ENCODE data around the gene LYSMD2. TPM values are rescaled to one million over a fixed set of nuclear protein-coding genes. Genes with fewer than 3 reads are reported as not detected.

LYSMD2 gene
- total RNA-seq, 4 donors from 2014 or later = 5.8 to 16.1 (median 10.6) TPM

- H3K36me3 ChIP-seq = no peaks in the 10 kb centered on the region
- ATAC-seq (no peak), DNase-seq (peak; percentile 13 to 22)
- no peak within 1 kb of the TSS for H3K27ac ChIP-seq
- in situ Hi-C loops (cut with MboI; ENCODE audit: low sequenced_read_pairs in 4 of 4) = no loop called here
- TF ChIP-seq CTCF (IDR thresholded peaks at IDR 0.05 in 4 of 5, conservative IDR thresholded peaks at IDR 0.05 in 1 of 5) (no peak), POLR2A (IDR thresholded peaks at IDR 0.05) (no peak)
- H3K4me3 ChIP-seq = no peak within 1 kb of the TSS
- intact Hi-C loops (cut with DNase I; ENCODE audit: low total_unique reads) = no loop called here
- no peaks in the 10 kb centered on the region for H3K9me3 ChIP-seq
- H3K4me1 ChIP-seq = peaks cover 0 to 2% of the 10 kb centered on the region in 2 donors
- H3K27me3 ChIP-seq = peaks cover 13 to 31% (median 20%) of the 10 kb centered on the region in 3 donors
Observed at GRCh38 chr15:51681303-51681963, 56.0 kb downstream of the LYSMD2 start, which contains the start of gene SCG3. Gene SCG3, plus strand, starts transcription at chr15:51681503. Its CDS starts 253 bp downstream, at chr15:51681756.

GRCh38 chr15:51680321-51680720 is 57.1 kb downstream of the LYSMD2 start:
- no peak for TF ChIP-seq POLR2A (IDR thresholded peaks at IDR 0.05)
- peaks cover 13 to 31% (median 20%) of the 10 kb centered on the region in 3 donors for H3K27me3 ChIP-seq

GRCh38 chr15:51678096-51678495 is 59.4 kb downstream of the LYSMD2 start:
- intact Hi-C loops (cut with DNase I; ENCODE audit: low total_unique reads) = no loop called here
- Histone ChIP-seq H3K9me3 (no peaks in the 10 kb centered on the region), H3K36me3 (no peaks in the 10 kb centered on the region), H3K27ac (no peak overlapping the region), H3K4me3 (no peak overlapping the region), H3K4me1 (peaks cover 0 to 2% of the 10 kb centered on the region in 2 donors), H3K27me3 (peaks cover 13 to 22% (median 14%) of the 10 kb centered on the region in 3 donors)
- ATAC-seq (no peak), DNase-seq (no peak)
- TF ChIP-seq CTCF (IDR thresholded peaks at IDR 0.05 in 4 of 5, conservative IDR thresholded peaks at IDR 0.05 in 1 of 5) (no peak), POLR2A (IDR thresholded peaks at IDR 0.05) (no peak)
- in situ Hi-C loops (cut with MboI; ENCODE audit: low sequenced_read_pairs in 4 of 4) = no loop called here

More at GRCh38 chr15:51680321-51680720, 57.1 kb downstream of the LYSMD2 start:
- intact Hi-C loops (cut with DNase I; ENCODE audit: low total_unique reads) (no loop called here), in situ Hi-C loops (cut with MboI; ENCODE audit: low sequenced_read_pairs in 4 of 4) (no loop called here)
- H3K4me1 ChIP-seq = peaks cover 0 to 2% of the 10 kb centered on the region in 2 donors
- no peak overlapping the region for H3K27ac ChIP-seq
- H3K4me3 ChIP-seq = no peak overlapping the region
- no peaks in the 10 kb centered on the region for H3K36me3 ChIP-seq
- DNase-seq (no peak), ATAC-seq (no peak)
- no peaks in the 10 kb centered on the region for H3K9me3 ChIP-seq

- no peak for ATAC-seq
- peaks cover 0 to 2% of the 10 kb centered on the region in 2 donors for H3K4me1 ChIP-seq
Observed at GRCh38 chr15:51677452-51677851, 60.0 kb downstream of the LYSMD2 start.

More at GRCh38 chr15:51677452-51677851, 60.0 kb downstream of the LYSMD2 start:
- Histone ChIP-seq H3K4me3 (no peak overlapping the region), H3K9me3 (no peaks in the 10 kb centered on the region), H3K27ac (no peak overlapping the region), H3K27me3 (peaks cover 8 to 17% (median 13%) of the 10 kb centered on the region in 3 donors), H3K36me3 (no peaks in the 10 kb centered on the region)
- intact Hi-C loops (cut with DNase I; ENCODE audit: low total_unique reads) = no loop called here
- no peak for DNase-seq
- no peak for TF ChIP-seq POLR2A (IDR thresholded peaks at IDR 0.05)
- TF ChIP-seq CTCF (IDR thresholded peaks at IDR 0.05 in 4 of 5, conservative IDR thresholded peaks at IDR 0.05 in 1 of 5) = no peak
- in situ Hi-C loops (cut with MboI; ENCODE audit: low sequenced_read_pairs in 4 of 4) = no loop called here
